Lower leg skin (tissue), 4 donors: ENCODE measurements around the gene ELOA. TPM values are rescaled to one million over a fixed set of nuclear protein-coding genes. Genes with fewer than 3 reads are reported as not detected.

ENCODE experiments used
- DNase-seq, 2 donors: peaks; one replicate each; pipeline ENCODE4 v3.0.0-alpha.2; 2019; ENCODE audit warnings: low spot score in 2 of 2
- H3K4me3 ChIP-seq: fragments of 200-600 bp; sonication (generic); 2 replicates; pipeline ENCODE4 v1.5.1; 2017; ENCODE audit warnings: mild to moderate bottlenecking, low read depth; ENCODE audit not compliant: poor library complexity, severe bottlenecking
- CTCF ChIP-seq, 3 donors: fragments of 450-650 bp; IDR thresholded peaks; one replicate each; pipeline ENCODE4 v1.5.1; 2016; ENCODE audit warnings: antibody characterized with exemption in 3 of 3, mild to moderate bottlenecking in 3 of 3, moderate library complexity in 2 of 3
- POLR2A ChIP-seq, 2 donors: fragments of 450-650 bp; IDR thresholded peaks; one replicate each; pipeline ENCODE4 v1.6.1; 2016 to 2017; ENCODE audit warnings: antibody characterized with exemption in 2 of 2, mild to moderate bottlenecking in 1 of 2, moderate library complexity in 1 of 2
- WGBS, 2 donors: methylation state at CpG; one replicate each; pipeline ENCODE4 v1.1.5; 2018; 5-methylcytosine and 5-hydroxymethylcytosine counted together
- intact Hi-C: fragments of 100-400 bp; cut with DNase I; formaldehyde crosslinking; loops from one replicate; pipeline ENCODE4 v1.15.0; 2023; ENCODE audit warnings: low total_unique reads
- total RNA-seq, 4 donors: library from RNA; depleted of rRNA; stranded (reverse); fragments of >200 nt; gene quantifications; one replicate each; pipeline ENCODE4 v1.1.0, GENCODE V29; 2016

ELOA gene
- total RNA-seq, 4 donors from 2014 or later, result 33.6 to 40.4 (median 39.9) TPM

GRCh38 chr1:23807453-23807852, 64.2 kb downstream of the ELOA start:
- TF ChIP-seq POLR2A (IDR thresholded peaks at IDR 0.05), result no peak
- no peak for TF ChIP-seq CTCF (IDR thresholded peaks at IDR 0.05)
- intact Hi-C loops, result no loop called here
- 65 to 78% methylated on average over 3 of the region's 3 CpGs for WGBS, 2 donors

GRCh38 chr1:23809751-23810171, 66.5 kb downstream of the ELOA start:
- intact Hi-C loops, result no loop called here
- no peak overlapping the region for H3K4me3 ChIP-seq
- TF ChIP-seq CTCF (IDR thresholded peaks at IDR 0.05) (no peak), POLR2A (IDR thresholded peaks at IDR 0.05) (no peak)
- 34 to 41% methylated on average over 6 of the region's 6 CpGs for WGBS, 2 donors
- no peak for DNase-seq

More at GRCh38 chr1:23807453-23807852, 64.2 kb downstream of the ELOA start:
- DNase-seq, result no peak
- no peak overlapping the region for H3K4me3 ChIP-seq

- WGBS, 2 donors, result 63 to 73% methylated on average over 3 of the region's 3 CpGs
- TF ChIP-seq POLR2A (IDR thresholded peaks at IDR 0.05) (no peak), CTCF (IDR thresholded peaks at IDR 0.05) (no peak)
- DNase-seq, result no peak
- intact Hi-C loops, result no loop called here
- no peak overlapping the region for H3K4me3 ChIP-seq
These were observed 67.7 kb downstream of the ELOA start for GRCh38 chr1:23810818-23811540.

Other genes starting within 250 kb of the ELOA start
- 10 to 100 TPM in 2 of 4 donors, 1 to 10 TPM in 2; 6.0 to 12.1 (median 9.0) TPM for gene E2F2, start 212.2 kb upstream of the ELOA start, total RNA-seq
- gene ID3, start 184.0 kb upstream of the ELOA start, total RNA-seq, result 100 to 1,000 TPM in 3 of 4 donors, 10 to 100 TPM in 1; 81.2 to 209 (median 122) TPM
- 1,000 to 10,000 TPM; 1,119 to 1,710 (median 1,561) TPM for gene RPL11, start 51.7 kb upstream of the ELOA start, total RNA-seq
- gene PITHD1, start 34.9 kb downstream of the ELOA start, total RNA-seq, result 100 to 1,000 TPM in 1 of 4 donors, 10 to 100 TPM in 3; 77.0 to 115 (median 85.7) TPM
- 10 to 100 TPM; 57.6 to 76.0 (median 66.7) TPM for gene LYPLA2, start 47.7 kb downstream of the ELOA start, total RNA-seq
- gene GALE, start 57.3 kb downstream of the ELOA start, total RNA-seq, result 10 to 100 TPM; 12.8 to 39.3 (median 29.5) TPM
- 10 to 100 TPM; 30.9 to 44.9 (median 36.0) TPM for gene HMGCL, start 82.0 kb downstream of the ELOA start, total RNA-seq
- 10 to 100 TPM; 11.6 to 23.5 (median 18.7) TPM for gene FUCA1, start 124.8 kb downstream of the ELOA start, total RNA-seq
- gene CNR2, start 169.9 kb downstream of the ELOA start, total RNA-seq, result not detected
- gene PNRC2, start 216.4 kb downstream of the ELOA start, total RNA-seq, result 10 to 100 TPM; 65.0 to 84.6 (median 80.0) TPM
- gene SRSF10, start 236.9 kb downstream of the ELOA start, total RNA-seq, result 10 to 100 TPM; 41.3 to 68.3 (median 47.4) TPM